Measurements from ENCODE around the gene PALLD.

The PALLD gene

DNA sequence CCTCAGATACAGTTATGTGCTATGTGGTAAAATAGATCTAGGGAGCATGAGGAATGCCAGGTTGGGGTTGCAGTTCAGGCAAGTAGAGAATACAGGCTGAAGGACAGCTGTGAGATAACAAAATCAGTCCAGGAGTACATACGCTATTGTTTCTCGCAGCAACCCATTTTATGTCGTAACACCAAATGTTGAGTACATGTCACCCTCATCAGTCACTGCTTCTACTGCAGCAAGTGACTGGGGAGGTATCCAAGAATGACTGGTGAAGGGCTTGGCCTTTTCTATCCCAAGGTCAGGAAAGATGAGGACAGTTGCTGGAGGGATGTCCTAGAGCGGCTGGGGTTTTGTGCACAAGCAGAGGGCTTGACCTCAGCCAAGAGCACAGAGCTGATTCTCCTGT, 341.1 kb downstream of the PALLD start:
- no peak for DNase-seq

DNA sequence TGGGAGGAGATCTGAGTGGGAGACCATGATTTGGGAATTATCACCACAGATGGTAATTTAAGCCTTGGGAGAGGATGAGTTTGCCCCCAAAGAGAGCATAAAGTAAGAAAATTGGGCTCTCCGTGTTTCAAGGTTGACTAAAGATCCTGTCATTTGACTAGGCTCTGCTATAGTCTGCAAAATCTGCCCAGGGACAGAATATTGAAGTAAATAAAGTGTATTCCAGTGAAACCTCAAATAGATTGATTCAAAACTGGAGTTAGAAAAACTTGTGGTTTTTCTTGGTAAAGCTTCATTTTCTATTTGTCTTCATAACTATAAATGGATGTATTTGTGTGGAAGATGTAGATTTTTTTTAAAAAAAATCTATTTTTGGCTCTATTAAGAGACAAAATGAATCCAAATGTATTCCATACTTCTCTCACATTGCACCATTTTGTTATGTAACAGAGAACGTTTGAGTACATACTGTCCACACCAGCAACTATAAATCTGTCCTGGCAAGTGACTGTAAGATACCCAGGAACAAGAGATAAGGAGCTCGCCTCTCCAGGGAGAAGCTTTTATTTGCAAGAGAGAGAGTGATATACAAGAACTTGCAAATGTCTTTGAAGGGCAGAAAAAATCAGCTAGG, 343.0 kb downstream of the PALLD start:
- no peak for DNase-seq

DNA sequence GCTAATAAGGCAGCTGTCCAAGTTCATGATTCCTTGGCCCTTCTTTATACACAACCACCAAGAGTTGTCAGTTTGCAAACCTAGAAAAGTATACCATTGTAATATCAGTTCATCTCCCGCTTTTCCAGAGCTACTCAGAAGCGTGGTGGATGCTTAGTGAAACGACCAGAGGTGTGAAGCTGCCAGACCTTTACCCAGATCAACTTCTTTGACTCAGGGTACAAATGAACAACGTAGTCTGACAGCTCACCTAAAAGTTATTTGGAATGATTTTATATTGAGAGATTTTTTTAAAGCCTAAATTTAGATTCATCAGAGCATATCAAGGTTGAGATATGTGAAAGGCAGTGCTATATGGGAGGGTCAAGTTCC, 343.5 kb downstream of the PALLD start:
- no peak for DNase-seq

DNA sequence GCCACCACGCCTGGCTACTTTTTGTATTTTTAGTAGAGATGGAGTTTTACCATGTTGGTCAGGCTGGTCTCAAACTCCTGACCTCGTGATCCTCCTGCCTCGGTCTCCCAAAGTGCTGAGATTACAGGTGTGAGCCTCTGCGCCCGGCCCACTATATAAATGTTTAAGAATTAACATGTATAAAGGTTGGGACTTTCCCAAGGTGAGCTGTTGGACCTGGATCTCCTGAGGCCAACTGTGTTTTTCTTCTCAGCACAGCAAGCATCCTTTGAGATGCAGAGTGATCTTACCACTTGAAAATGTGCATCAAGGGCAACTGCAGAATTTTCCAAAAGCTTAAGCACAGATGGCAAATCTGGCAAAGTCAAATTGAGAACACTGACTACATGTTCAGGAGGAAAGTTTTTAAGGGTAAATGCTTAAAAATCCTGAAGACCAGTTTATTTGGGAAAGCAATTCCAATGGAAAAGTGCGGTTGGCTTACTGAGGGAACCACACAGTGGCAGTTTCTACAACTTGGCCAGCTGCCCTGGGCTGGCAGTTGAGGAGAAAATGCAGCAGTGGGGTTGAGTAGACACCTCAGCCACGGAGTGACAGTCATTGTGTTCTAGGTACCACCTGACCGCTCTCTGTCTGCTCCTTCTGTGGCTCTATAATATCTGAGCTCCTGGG, 344.3 kb downstream of the PALLD start:
- no peak for DNase-seq

DNA sequence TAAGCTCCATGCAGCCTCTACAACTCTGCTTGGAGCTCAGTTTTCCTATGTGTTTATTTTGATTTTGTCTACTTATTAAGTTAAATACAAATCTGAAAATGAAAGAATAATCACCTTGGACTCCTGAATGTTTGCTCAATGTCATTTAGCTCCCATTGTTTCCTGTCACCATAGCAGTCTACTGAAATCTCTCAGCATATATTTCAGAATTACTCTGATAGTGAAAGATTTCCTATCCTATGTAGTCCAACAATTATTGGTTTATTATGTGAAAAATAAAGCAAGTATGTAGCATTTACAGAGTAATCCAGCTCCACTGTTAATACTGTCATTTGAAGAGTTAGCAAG, 344.8 kb downstream of the PALLD start:
- no peak for DNase-seq

DNA sequence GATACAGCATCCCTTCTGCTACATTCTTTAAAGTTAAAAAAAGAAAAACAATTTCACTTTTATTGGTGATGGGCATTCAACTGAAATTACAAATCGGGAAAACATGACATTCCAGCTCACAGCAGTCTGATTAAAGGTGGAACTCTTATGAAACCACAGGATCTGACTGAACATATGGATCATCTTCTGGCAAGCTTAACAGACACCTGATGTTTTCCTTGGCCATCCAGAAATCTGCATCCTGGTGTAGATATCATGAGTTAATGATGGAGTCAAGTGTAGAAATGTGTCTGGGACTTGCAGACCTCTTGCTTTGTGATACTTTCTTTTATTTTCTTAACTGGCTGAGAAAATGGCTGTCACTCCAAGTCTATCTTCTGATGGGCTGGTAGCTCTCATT, 345.3 kb downstream of the PALLD start:
- no peak for DNase-seq

DNA sequence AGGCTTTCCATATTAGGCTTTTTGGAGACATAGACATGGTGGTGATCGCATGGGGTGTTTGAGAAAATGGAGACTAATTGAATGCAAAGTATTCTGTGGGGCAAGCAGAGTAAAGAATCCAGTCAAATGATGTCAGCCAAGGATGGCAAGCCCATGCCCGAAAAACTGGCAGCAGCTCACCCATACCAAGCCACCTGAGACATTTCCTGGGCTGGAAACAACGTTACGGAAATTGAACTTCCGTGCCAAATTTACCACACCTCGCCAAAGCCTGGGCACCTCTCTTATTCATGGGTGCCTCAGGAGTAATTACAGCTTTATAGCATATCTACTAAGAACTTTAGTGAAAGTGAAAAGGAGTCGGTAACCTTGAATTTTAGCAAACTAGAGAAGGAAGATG, 346.8 kb downstream of the PALLD start:
- no peak for DNase-seq

DNA sequence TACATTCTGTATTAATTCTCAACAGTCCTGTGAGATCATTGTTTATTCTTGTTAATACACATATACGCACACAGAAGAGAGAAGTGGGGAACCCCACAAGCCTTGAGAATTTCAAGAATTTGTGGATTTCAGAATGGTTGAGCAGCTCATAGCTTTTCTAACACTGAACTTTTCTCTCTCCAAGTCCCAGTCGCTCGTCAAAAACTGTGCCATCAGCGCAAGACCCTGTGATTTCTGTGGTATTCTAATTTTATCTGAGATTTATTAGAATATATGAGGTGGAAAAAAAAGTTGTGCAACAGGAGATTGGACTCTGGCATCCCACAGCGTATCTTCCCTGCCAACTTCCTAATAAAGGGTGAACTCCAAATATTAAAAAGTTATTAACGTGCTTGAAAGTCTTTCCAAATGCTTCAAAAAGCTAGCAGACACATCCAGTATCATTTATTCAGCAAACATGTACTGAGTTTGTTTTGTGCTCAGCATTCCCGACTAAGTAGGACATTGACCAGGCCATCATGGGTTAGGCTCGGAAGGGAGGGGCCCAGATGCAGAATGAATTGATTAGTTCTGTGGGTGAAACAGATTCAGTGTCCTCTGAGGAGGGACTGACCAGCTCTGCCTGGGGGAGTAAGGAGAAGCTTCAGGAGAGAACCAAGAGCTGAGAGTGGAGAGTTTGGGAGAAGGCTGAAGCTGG, 347.6 kb downstream of the PALLD start:
- no peak for DNase-seq

DNA sequence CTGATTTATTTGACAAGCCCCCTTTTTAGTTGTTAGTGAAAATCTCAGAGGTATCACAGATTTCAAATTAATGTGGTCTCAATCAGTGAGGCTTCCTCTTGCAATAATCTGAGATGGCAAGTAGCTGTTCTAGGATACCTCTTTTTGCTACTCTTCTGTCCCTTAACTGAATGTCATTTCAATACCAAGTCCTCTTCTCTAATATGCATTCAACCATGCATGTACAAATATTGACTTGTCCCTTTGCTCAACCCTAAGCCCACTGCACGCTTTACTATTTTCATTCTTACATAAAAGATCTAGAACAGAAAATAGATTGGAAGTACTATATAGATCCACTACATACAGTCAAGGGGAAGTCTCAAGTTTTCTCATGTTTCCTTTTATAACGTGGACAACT, 349.0 kb downstream of the PALLD start:
- DNase-seq: no peak

DNA sequence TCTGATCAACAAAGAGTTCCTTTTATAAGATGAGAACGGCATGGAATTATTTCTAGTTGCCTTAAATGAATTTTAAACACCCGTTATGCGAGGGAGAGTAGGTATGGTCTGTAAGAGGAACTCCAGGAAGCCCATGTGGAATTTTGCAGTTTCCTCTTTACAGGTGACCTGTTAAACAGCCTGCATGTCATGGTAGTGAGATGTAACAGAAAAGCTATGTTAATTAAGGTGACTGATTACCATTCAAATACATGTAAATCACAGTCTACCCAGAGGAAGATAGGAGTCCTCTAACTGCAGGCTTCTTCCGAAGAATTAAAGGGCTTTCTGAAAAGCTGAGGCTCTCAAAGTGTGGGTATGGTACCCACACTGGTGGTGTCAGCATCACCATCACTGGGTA, 349.6 kb downstream of the PALLD start:
- DNase-seq: no peak

DNA sequence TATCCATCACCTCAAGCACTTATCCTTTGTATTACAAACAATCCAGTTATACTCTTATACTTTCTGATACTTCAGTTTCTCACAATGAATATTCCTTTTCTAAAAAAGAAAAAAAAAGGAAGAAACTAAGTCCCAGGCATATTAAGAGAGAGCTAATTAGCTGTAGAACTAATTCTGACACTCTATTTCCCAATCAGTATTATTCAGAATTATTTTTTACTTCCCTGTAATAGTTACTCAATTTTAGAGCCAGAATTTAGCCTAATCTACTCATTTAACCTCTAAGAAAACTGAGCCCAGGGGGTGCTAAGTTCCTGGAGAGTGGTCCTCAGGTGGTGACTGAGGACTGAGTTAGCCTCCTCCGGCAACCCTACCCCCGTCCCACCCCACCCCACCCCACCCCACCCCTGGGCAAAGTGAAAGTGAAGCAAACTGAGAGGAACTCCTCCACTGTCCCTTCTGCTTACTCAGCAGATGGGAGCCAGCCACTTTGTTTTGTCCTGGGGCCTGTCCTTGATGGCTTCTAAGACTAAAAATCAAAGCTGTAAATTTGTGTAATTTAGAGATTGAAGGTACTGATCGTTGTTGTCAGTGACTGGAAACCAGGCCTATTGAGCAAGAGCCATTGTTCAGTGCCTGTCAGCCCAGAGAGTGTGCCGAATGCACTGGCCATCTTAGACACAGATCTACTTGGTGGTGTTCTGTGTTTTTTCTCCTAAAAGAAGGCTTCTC, 351.1 kb downstream of the PALLD start:
- no peak for DNase-seq

DNA sequence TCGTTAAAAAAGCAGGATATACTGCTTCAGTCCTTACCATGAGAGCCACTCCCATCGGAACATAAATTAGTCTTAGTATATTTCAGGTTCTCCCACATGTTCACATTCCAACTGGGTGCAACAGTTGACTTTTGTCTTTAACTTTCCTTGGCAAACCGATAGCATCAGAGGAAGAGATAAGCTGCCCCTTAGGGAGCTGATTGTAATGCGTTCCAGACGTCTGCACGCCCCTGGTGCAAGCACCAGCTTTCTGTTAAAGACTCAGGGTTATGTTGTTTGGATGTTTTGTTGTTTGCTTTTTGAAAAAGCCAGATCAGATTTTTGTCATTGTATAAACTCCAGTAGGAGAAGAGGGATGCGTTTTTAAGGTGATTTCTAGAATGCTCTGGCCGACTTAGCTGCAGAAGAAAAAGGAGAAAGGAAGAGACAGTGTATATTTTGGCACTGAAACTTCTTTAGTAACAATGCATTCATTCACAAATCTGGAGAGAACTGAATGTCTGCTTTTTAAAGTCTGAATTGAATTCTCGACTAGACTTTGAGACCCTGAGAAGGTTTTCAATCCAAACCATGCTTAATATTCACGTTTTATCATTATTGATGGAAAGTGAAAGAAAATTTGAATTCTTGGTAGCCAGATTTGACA, 352.3 kb downstream of the PALLD start:
- DNase-seq: no peak

DNA sequence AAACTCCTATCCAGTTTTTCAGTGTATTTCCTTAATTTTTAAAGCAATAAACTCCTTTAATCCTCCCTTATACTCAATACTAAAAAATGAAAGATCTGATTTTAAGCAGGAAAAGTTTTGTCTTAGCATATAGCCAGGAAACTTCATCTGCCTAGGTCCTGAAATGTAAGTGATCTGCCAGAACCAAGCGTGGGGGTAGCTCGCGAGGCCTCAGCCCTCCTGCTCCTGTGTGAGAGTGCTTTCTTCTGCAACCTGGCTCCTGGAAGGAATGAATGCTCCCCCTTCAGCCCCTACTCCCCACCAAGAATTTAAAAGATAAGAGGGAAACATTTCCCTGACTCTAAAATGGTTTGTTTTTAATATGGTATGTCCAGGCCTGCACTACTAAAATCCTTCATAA, 353.1 kb downstream of the PALLD start:
- no peak for DNase-seq

DNA sequence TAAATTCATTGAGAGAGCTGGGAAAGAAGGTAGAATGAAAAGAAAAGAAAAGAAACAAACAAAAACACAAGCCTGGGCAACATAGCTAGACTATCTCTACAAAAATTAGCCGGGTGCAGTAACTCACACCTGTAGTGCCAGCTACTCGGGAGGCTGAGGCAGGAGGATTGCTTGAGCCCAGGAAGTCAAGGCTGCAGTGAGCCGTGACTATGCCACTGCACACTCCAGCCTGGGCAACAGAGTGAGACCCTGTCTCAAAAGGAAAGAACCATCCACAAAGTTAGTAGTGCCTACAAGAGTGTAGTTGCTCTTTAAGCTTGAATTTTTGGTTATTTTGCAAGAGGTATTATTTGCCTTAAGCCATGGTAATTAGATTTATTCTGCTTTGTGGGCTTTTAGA, 355.5 kb downstream of the PALLD start:
- DNase-seq: no peak

DNA sequence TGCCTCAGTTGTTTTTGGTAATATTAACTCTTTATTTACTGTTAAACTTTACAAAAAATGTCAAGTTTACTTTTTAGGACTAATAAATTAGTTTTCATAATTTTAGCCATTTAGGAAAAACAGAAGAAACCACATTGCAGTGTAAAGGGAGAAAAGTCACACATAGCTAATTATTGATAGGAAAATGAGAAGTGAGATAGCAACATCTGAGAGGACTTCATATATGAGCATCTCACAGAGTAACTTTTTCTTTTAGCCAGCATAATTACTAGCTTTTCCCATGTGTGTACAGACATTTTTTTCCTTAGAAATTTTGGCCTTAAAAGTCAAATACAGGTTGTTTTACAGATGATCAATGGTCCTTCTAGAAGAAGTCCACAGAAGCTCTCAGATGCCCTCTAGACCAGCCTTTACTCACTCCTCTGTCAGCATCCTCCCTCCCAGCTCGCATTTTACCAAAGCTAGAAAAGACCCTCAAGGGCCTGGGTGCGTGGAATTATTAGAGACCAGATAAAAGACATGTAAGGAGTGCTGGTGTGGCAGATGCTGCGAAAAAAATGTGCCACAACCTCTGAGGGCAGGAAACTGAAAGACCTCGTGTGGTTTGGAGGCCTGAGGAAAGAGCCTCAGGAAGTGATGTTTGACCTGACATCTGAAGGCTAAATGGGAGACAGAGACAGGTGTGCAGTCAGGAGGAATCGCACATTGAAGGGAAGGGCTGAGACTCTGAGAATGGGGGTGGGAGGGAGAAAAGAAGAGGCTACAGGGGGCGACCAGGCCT, 356.3 kb downstream of the PALLD start:
- no peak for DNase-seq

DNA sequence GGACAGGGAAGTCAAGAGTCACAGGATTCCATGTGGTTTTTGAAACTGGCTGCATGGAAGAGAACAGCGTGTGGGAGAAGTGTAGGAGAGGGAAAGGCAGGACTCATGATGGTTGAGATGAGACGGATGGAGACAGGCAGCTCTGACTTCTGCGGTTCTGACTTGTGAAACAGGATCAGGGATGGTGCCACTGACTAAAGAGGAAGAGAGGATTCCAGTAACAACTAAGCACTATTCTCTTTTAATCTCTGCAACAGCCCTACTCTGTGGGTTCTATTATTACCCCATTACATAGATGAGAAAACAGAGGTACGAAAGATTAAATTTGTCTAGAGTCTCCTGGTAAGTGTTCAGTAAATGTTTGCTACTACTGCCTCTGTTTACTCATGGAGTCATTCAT, 356.9 kb downstream of the PALLD start:
- no peak for DNase-seq

DNA sequence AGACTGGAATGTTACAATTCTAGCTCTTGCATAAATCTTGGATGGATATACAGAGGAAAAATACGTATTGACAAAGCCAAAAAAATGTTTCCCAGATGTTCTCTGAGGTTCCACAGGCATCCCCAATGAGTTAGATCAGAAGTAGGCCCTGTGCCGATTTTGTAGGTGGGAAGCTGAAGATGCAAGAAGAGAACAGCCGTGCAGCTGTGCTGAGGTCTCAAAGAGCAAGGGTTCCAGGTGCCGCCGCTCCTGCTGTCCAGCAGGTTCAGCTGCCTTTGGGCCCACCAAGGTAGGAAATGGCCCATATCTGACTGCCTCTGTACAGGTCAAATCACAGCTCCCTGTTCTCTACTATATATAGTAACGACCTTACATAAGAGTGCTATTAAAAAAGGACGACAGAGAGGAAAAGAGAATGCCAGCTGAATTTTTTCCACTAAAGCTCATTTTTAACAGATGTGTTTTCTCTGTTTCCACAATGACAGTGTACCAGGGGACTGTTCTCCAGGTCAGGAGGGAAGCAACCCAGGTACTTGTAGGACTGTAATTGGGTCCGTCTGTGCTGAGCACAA, 357.6 kb downstream of the PALLD start:
- no peak for DNase-seq

DNA sequence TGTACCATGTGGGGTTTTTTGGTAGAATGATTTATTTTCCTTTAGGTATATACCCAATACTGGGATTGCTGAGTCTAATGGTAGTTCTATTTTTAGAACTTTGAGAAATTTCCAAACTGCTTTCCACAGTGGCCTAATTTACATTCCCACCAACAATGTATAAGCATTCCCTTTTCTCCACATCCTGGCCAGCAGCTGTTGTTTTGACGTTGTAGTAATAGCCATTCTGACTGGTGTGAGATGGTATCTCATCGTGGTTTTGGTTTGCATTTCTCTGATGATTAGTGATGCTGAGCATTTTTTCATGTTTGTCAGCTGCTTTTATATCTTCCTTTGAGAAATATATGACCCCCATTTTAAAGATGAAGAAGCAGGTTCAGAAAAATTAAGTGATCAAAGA, 359.5 kb downstream of the PALLD start:
- no peak for DNase-seq

DNA sequence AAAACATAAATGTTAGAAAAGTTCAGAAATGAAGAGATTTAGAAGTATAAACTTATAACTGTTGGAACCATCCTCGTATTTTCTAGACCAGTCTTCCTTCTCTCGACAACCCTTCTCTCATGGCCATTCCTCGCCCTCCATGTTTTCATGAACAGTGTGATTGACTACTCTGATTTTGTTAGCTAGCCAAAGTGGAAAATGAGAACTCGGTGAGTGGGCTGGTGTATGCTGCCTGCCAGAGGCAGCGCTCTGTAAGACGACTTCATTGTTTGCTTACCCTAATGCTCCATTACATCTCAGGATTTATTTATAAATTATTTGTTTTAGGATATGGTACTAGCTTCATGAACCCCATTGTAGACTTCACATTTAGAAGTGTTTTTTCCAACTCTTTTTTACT, 360.2 kb downstream of the PALLD start:
- DNase-seq: no peak

DNA sequence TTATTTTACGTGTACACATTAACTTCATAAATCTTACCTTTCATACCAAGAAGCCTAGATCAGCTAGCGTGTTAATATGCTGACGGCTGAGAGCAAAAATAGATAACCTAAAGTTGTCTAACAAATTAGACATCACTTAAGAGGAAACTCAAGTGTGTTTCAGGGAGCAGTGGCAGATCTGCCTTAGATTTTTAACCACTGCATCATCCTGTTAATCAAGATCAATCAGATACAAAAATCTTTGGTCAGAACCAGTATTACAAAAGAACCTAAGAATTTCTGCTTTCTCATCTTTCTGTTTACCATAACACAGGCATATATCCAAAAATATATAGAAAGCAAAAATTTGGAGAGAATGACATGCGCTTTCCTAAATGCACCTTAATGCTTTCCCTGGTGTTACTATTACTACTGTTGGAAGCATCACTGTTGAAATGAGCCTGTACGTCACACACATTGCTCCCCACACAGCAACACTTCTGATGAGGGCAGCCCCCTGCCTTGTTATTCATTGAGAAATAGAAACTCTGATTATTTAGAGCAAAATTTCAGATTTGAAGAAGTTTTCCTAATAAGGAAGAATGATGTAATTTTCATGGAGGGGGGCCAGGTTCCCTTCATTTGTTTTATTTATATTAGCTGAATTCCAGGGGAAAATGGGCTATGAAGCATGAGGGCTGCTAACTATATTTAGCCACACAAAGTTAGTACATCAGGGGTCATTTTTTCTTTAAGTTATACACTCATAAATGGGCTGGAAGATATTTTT, 360.9 kb downstream of the PALLD start:
- DNase-seq: no peak

DNA sequence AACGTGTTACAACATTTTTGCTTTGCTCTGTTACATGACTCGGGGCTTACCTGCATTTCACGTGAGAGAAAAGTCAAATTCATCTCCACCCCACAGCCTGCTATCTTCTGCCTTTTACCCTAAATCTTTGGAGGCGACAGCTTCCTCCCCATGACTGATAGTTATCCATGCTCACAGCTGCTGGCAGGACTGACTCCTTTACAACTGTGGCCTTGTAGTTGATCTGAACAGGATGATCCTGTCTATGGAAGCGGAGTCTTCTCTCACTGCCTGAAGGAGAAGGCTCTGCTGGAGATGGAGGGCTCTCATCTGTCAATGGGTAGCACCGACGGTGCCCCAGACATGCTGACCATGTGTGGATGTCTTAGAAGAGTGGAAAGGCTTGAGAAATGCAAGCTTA, 362.2 kb downstream of the PALLD start:
- DNase-seq: no peak

Measured in activated CD8-positive, alpha-beta memory T cell treated with anti-CD3 and anti-CD28 coated beads, Interleukin-2, amount 50 U/mL, for 4 hours (primary cell).